ENCODE data around the gene OPA1.
A peak's percentile ranks its signal among the peaks of the same experiment; 100 is the strongest.

GRCh38 chr3:193564012-193564411 is 29.0 kb upstream of the OPA1 start:
- TF ChIP-seq CTCF (IDR thresholded peaks at IDR 0.05) (peak; percentile 38), ZFX (IDR thresholded peaks at IDR 0.05; ENCODE audit: borderline replicate concordance) (no peak)

Measured in 22Rv1 (cell line).